Chondrocyte (in vitro differentiated cells): Measurements from ENCODE around the gene ATF6. TPM values are rescaled to one million over a fixed set of nuclear protein-coding genes. Genes with fewer than 3 reads are reported as not detected.

Source experiments
- DNase-seq: peaks from one replicate; pipeline ENCODE4 v3.0.0; 2021; ENCODE audit warnings: mixed read lengths, low spot score
- H3K27ac Mint-ChIP-seq: one replicate; pipeline ENCODE4 v1.8.0; 2021; ENCODE audit warnings: mild to moderate bottlenecking, moderate library complexity, mixed read lengths; ENCODE audit not compliant: unreplicated experiment
- H3K27me3 Mint-ChIP-seq: 2 replicates; pipeline ENCODE4 v1.8.0; 2021; ENCODE audit warnings: low read depth, mixed read lengths
- H3K36me3 Mint-ChIP-seq: 2 replicates; pipeline ENCODE4 v1.8.0; 2021; ENCODE audit warnings: low read depth, mixed read lengths
- H3K4me1 Mint-ChIP-seq: 2 replicates; pipeline ENCODE4 v1.8.0; 2021; ENCODE audit warnings: low read depth, mild to moderate bottlenecking, mixed read lengths
- H3K4me3 Mint-ChIP-seq: one replicate; pipeline ENCODE4 v1.8.0; 2021; ENCODE audit warnings: mild to moderate bottlenecking, moderate library complexity, mixed read lengths; ENCODE audit not compliant: unreplicated experiment
- H3K9me3 Mint-ChIP-seq: 2 replicates; pipeline ENCODE4 v1.8.0; 2021; ENCODE audit warnings: low read depth, mixed read lengths
- CTCF ChIP-seq: fragments of 200-600 bp; sonication (generic); IDR thresholded peaks from 2 replicates; pipeline ENCODE4 v1.5.0; 2021; ENCODE audit warnings: antibody characterized with exemption, mild to moderate bottlenecking, moderate library complexity
- total RNA-seq: library from RNA; stranded (reverse); gene quantifications from 3 replicates; pipeline ENCODE4 v1.2.1, GENCODE V29; 2021

The ATF6 gene
- total RNA-seq, 1 donor from 2014 or later: 29.1 TPM

DNA sequence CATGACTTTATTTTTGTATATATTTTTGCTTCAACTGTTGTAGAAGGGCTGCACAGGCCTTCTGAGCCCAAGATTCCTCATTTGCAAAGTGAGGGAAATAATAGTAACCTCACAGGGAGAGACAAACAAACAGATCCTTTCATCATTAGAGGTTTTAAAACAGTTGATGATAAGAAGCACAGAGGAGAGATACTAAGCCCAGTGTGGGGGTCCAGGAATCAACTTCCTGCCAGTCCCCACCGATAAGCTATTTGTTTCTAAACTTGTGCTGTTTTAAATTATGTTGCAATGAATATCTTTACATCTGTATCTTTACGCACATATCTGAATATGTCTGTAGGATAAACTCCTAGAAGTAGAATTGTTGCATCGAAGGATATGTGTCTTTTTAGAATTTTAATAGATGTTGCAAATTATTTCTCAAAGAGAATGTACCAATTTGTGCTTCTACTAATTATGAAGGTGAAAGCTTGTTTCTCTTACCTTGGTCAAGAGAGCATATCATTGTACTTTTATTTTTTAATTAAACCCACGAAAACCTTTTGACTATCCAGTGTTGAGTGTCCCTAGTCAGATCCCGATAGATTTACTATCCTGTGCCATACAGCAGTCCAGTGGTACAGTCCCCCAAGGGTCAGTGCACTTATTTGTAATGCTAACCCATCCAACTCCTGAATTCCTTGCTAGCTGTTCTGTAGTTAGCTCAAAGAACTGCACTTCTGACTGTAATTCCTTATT, 34.0 kb upstream of the ATF6 start:
- Mint-ChIP-seq H3K36me3 (no peaks in the 10 kb centered on the region), H3K9me3 (no peaks in the 10 kb centered on the region), H3K4me1 (no peaks in the 10 kb centered on the region), H3K27ac (no peak overlapping the region), H3K27me3 (peaks cover 28% of the 10 kb centered on the region), H3K4me3 (no peak overlapping the region)
- TF ChIP-seq CTCF: no peak
- DNase-seq: no peak

DNA sequence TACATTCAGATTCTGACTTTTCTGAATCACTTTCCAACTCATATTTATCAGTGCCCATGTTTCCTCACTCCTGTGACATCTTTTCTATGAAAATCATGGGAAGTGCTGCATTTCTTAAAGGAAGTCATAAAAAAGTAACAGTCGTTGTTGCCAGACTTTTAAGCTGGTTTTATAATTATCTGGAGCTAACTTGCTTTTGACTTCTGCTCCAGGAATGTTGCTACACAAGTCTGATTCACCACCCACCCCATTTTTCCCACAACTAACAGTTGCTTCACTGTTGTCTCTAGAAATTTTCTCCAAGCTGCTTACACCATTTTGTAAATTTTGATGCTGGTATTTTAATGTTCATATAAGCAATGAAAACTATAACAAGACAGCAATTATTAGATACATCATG, 32.6 kb upstream of the ATF6 start:
- no peak for DNase-seq
- Mint-ChIP-seq H3K27ac (no peak overlapping the region), H3K36me3 (no peaks in the 10 kb centered on the region), H3K4me3 (no peak overlapping the region), H3K4me1 (no peaks in the 10 kb centered on the region), H3K27me3 (peaks cover 32% of the 10 kb centered on the region), H3K9me3 (no peaks in the 10 kb centered on the region)
- no peak for TF ChIP-seq CTCF

GRCh38 chr1:161735837-161736236, 30.3 kb upstream of the ATF6 start:
- H3K36me3 Mint-ChIP-seq: no peaks in the 10 kb centered on the region
- no peaks in the 10 kb centered on the region for H3K4me1 Mint-ChIP-seq
- H3K27me3 Mint-ChIP-seq: peaks cover 31% of the 10 kb centered on the region
- H3K4me3 Mint-ChIP-seq: no peak overlapping the region
- no peak overlapping the region for H3K27ac Mint-ChIP-seq
- no peak for TF ChIP-seq CTCF
- DNase-seq: no peak
- H3K9me3 Mint-ChIP-seq: no peaks in the 10 kb centered on the region

- no peaks in the 10 kb centered on the region for H3K9me3 Mint-ChIP-seq
- no peak overlapping the region for H3K27ac Mint-ChIP-seq
- no peak overlapping the region for H3K4me3 Mint-ChIP-seq
- DNase-seq: no peak
- peaks cover 25% of the 10 kb centered on the region for H3K27me3 Mint-ChIP-seq
- H3K4me1 Mint-ChIP-seq: no peaks in the 10 kb centered on the region
- no peaks in the 10 kb centered on the region for H3K36me3 Mint-ChIP-seq
- no peak for TF ChIP-seq CTCF
Measured at GRCh38 chr1:161736335-161736969, 29.7 kb upstream of the ATF6 start.

DNA sequence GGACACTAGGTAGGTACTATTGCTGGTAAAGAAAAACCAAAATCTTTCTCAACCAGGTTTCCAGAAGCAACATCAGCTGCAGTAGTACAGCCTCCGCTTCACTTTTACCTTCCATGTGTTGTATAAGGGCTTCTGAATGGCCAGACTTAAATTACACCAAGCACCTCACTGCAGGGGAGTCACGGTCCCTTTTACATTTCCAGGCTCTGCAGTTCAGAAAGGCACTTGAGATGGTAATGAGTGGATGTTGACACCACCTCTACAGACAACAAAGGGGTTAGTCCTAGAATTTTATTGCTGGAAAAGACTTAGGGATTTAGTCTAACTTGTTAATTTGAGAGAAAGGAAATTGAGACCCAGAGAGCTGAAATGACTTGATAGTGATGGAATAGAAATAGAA, 28.5 kb upstream of the ATF6 start:
- no peaks in the 10 kb centered on the region for H3K4me1 Mint-ChIP-seq
- H3K27me3 Mint-ChIP-seq: peaks cover 18% of the 10 kb centered on the region
- no peaks in the 10 kb centered on the region for H3K36me3 Mint-ChIP-seq
- no peak for DNase-seq
- no peaks in the 10 kb centered on the region for H3K9me3 Mint-ChIP-seq
- no peak overlapping the region for H3K4me3 Mint-ChIP-seq
- TF ChIP-seq CTCF: no peak
- H3K27ac Mint-ChIP-seq: no peak overlapping the region
